Suppressor macrophage (primary cell): Measurements from ENCODE around the gene RTN3.

Experiments
- DNase-seq, 4 experiments: peaks; one replicate each; pipeline ENCODE4 v3.0.0-alpha.2; 2020 to 2022

RTN3 gene

DNA sequence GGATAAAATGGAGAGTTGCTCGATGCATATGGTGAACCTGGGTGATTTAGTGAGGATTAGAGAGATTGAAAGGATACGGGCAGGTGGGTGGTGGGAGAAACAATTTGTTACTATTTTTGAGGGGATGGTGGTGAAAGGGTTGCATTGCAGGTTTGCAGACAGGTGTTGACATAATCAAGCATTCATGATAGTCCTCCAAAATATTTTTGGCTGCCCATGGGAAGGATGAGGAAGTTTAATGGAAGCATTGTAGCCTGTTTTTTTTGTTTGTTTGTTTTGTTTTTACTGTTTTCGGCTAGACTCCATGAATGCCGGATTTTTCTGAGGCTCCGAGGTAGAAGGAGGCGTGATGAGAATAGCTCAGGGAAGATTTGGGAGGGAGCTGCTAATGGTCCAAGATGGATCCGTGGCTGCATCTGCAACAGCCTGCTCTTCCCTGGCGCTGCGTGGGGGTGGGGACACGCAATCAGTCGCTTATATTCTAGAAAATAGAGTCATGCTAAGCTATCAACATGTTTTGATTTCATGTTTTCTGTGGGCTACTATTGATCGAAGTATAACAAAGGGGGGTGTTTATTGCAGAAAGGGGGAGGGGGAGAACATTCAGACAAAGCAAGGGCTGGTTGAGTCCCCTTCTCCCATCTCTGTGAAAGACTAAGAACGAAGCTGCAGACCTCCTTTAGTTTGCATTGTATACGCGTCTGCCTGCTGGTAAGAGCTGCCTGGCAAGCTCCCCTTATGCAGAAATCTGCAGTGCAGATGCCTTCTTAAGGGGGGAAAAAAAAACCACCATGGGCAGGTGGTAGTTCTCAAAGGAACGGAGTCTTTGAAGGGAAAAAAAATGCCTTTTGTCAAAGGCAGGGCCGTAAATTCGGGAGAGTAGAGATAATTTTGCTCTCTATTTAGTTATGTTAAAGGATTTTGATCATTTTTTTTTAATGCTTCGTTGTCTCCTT lies 1.0 kb downstream of the RTN3 start:
- DNase-seq: peak; percentile 44 to 73 (median 58)

DNA sequence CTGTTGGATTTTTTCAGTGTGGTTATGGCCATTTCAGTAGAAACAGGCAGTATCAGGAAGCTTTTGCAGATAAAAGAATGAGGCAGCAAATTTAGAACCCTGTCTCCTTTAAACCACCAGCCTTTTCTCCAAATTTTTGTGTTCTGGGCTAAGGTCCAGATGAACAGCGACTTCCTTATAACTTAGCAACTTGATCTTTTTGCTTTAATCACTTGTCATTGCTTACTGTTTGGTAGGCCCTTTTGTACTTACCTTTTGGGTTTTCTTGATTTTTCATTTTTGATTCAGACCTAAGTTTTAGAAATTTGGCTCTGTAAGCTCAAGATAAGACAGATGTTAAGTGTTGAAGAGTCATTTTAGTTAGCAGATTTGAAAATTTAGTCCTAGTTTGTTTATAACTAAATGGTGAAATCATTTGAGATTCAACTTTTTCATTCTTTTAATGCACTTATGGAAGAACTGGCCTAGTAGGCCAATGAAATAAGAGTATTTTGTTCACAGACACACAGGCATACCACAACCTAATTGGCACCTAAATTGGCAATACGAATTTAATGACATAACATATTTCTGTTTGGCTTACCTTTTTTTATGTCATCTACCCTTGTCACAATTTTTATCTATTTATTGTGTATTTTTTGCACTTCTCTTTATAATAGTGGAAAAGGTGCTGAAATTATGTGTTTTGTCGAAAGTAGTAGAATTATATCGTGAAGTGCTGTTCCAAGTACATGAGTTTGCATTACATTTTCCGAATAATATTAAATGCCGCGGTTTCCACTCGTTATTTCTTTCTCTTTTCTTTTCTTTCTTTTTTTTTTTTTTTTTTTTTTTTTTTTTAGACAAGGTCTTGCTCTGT lies 2.1 kb downstream of the RTN3 start:
- peak; percentile 9 to 57 (median 40) for DNase-seq

DNA sequence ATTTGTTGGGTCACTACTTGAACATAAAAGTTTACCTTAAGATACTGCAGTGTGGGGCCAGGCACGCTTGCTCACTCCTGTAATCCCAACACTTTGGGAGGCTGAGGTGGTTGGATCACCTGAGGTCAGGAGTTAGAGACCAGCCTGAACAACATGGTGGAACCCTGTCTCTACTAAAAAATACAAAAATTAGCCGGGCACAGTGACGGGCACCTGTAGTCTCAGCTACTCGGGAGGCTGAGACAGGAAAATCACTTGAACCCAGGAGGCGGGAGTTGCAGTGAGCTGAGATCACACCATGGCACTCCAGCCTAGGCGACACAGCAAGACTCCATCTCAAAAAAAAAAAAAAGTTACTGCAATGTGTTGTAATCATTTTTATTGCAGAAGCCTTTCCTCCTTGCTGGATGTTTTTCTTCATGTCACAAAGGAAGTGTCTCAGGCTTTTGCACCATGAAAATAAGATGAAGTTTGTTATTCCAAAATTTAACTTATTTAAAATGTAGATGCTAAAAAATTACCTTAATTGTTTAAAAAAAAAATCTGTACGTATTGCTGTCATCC lies 3.9 kb downstream of the RTN3 start:
- DNase-seq: peak; percentile 21 to 64 (median 43)

DNA sequence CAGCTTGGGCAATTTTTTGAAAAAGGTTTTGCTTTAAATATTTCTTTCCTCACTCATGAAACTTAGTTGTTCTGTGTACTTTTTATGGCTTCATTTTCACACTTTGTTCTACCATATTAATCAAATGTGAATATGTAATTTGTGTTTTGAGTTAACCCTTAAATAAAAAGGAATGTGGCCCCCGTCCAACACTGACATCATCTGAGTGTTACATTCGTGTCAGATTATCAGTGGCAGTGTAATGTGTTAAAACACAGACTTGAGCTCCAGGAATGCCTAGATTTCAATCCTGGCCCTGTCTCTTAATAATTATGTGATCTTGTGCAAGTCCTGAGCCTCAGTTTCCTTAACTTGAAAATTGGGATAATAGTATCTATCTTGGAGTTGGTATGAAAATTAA lies 5.6 kb downstream of the RTN3 start:
- DNase-seq: no peak

DNA sequence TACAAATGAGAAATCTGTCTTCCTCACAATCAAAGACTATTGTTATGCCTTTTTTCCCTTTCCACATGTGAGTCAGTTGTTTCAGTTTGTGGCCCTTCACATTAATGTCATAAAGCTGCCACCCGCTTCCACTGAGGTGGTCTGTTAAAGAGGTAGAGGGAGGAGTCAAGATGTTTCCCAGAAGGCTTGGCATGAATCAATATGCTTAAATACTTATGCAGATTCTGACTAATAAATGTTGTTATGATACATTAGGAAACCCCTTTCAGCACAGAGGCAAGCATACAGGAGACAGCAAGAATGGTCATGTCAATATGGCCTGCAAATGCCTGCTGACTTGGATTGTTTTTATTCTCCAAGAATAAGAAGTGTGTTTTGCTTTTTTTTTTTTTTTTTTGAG lies 6.5 kb downstream of the RTN3 start:
- no peak for DNase-seq

DNA sequence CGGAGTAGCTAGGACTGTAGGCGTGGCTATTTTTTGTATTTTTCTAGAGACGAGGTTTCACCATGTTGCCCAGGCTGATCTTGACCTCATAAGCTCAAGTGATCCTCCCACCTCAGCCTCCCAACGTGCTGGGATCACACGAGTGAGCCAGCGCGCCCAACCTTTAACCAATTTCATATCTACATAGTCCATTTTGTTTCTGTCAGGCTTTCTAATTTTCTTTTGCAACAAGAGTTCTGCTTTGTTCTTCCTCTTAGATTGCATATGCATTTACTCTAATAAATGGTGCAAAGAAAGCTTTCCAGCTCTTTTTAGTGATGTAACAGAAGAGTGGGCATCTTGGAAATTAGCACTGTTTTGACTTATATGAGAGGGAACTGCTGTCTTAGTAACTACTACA lies 13.3 kb downstream of the RTN3 start:
- peak; percentile 73 to 86 (median 80) for DNase-seq

DNA sequence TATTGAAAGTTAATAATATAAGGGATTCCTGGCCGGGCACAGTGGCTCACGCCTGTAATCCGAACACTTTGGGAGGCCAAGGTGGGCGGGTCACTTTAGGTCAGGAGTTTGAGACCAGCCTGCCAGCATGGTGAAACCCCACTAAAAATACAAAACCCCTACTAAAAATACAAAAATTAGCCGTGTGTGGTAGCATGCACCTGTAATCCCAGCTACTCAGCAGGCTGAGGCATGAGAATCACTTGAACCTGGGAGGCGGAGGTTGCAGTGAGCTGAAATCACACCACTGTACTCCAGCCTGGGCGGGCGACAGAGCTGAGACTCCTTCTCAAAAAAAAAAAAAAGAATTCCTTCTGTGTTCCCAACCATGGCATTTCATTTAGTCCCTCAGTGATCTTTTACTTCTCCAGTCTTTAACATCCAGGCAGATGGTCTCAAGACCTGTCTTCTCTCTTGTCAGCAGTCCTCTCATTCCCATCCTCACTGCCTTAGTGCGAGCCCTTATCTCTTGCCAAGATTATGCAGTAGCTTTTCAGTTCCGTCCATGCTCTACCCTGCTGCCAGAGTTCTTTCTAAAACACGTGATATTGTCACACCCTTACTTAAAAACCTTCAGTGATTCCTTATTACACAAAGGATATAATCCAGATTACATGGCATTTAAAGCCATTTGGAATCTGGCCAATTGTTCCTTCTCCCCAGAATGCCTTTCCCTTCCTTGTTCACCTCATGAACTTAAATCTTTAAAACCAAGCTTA lies 17.9 kb downstream of the RTN3 start:
- no peak for DNase-seq

DNA sequence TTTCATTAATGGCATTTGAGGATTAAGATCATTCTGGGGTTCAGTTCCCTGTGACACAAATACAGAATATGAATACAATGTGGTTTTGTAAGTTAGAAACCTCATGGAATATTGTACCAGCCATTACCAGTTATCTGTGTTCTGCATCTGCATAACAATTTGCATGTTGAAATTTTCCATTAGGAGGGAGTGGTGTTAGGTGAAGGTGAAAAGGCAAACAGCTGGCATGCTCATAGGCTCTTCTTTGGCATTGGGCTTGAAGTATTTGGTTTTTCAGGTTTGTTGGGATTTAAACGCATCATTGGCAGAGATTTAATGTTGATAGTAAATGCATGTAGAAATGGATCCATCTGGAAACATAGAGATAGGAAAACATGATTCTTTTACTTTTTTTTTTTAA lies 18.6 kb downstream of the RTN3 start:
- no peak for DNase-seq

DNA sequence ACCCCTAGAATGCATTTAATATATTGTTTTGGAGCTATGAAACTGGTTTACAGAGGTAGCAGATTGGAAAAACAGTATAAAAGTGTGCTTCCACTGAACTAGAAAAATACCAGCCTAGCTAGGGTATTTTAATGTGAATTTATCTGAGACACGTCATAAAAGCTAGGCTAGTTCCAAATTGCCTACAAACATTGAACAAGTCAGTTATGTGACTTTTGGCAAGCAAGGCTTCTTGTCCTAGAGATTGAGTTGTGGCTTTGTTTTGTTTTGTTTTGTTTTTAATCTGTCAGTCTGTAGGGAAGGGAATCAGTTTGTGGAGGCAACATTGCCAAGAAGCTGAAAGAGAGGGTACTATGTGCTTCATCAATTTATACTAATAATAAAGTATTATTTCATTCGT lies 24.2 kb downstream of the RTN3 start:
- no peak for DNase-seq

DNA sequence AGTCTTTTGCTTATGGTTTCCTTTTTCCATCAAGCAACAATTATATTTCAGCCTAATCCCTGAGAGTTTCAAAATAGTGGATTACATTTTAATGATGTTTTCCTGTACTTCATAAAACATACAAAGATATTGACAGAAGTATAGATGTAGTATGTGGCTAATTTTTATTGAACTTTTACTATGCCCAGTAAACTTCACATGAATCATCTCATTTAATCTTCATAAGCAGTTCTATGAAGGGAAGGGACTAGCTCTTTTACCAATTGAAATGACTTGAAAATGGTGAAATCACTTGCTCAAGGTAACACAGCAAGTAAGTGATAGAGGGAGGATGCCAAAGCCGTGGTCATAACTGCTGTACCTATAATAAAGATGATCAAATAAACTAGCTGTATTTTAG lies 27.5 kb downstream of the RTN3 start:
- DNase-seq: no peak

DNA sequence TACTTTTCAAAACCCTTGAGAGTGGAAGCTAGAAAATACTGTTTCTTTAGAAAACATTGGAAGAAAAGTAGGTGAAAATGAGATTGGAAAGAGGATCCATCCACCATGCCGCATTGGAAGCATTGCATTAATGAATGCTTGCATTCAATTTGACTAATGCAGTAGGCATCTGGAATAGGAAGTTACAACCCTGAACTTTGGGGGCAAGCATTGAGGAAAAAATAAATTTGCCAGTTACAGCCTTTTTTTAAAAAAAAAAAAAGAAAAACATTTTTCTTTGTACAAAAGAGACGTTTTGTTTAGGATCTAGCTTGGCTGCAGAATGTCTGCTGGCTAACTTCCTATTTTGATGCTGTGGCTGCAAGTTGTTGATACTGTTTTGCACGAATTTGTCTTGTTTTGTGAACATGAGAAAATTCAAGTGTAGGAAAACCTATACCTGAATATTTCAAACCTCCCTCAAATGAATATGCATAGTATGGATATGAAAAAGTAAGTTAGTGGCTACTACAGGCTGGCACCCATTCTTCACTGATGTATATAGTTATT lies 28.1 kb downstream of the RTN3 start:
- DNase-seq: peak; percentile 2 to 48 (median 10)

DNA sequence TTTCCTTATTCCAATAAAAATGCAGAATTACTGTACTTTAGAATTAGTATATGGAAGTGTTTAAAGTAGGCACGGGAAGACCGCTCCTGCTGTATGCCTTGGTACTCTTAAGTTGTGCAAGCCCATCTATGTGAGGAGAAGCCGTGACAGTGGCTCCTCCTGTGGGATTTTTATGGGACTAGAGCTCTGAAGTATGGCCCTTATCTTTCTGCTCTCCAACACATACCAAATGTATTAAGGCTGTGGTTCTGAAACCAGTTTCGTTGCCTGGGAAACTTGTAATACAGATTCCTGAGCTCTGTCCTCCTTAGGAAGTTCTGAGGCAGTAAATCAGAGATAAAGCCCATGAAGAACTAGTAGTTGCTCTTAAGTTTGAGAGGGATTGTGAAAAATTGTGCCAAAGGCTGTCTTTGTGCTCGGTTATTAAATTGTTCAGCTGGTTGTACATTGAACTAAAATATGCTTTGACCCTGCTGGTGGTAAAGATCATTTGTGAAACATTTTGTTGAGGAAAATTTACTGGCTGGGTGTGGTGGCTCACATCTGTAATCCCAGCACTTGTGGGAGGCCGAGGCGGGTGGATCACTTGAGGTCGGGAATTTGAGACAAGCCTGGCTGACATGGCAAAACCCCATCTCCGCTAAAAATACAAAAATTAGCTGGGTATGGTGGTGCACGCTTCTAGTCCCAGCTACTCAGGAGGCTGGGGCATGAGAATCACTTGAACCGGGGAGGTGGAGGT lies 29.3 kb downstream of the RTN3 start:
- no peak for DNase-seq

DNA sequence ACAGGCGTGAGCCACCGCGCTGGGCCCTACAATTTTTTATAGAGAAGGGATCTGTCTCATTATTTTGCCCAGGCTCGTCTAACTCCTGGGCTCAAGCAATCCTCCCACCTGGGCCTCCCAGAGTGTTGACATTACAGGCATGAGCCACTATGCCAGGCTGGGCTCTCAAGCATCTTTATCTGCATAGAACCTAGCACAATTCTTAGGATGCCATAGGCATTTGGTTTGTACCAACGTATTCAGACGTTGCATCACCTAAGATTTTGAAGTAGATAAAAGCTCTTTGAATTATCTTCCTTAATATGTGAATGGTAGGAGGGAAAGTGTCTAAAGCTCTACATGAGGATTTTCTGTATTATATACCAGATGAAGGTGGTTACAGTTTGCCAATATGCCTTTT lies 30.5 kb downstream of the RTN3 start:
- DNase-seq: no peak

DNA sequence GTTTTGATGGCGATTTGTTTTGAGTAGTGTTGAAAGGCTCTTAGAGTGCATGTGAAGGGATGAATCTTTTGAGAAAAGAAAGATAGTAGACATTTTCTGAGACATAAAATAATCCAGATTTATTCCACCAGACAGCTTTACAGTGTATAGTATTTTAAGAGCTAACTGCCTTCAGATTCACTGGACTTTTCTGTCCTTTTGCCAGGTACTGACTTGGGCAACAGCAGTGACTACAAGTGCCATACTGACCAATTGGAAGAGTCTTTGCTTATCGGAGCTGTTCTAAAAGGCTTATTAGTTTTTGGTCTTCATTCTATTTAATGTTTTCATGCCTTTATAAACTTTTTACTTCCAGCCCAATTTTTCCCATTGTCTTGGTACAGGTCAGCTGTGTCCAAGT lies 32.5 kb downstream of the RTN3 start:
- DNase-seq: no peak

DNA sequence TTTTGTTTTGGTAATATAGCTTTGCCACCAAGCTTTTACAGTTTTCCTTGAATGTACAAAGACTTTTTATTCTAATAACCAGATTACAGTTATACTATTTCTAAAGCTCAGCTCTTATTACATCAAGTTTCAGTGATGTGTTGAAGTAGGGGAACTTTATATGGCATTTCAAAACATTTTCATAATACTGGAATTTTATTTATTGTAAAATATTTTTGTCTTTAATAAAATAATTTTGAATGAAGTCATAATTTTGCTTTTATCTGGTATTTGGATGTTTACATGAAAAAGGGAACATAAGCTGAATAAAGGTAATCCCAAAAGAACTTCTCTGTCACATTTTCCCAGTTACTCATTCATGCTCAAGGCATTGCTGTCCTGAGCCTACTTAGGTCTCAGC lies 34.7 kb downstream of the RTN3 start:
- no peak for DNase-seq

DNA sequence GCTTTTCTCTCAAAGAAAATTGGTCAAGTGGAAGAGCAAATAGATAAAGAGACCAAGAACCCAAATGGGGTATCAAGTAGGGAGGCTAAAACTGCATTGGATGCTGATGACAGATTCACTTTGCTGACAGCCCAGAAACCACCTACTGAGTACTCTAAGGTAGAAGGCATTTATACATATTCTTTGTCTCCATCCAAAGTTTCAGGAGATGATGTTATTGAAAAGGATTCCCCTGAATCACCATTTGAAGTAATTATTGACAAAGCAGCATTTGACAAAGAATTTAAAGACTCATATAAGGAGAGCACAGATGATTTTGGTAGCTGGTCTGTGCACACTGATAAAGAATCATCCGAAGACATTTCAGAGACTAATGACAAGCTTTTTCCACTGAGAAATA lies 37.7 kb downstream of the RTN3 start:
- DNase-seq: no peak

DNA sequence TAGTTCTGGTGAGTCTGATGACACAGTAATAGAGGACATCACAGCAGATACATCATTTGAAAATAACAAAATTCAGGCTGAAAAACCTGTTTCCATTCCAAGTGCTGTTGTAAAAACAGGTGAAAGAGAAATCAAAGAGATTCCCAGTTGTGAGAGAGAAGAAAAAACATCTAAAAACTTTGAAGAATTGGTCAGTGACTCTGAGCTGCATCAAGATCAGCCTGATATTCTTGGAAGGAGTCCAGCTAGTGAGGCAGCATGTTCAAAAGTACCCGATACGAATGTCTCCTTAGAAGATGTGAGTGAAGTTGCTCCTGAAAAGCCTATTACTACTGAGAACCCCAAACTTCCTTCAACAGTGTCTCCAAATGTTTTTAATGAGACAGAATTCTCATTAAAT lies 38.7 kb downstream of the RTN3 start:
- DNase-seq: no peak

DNA sequence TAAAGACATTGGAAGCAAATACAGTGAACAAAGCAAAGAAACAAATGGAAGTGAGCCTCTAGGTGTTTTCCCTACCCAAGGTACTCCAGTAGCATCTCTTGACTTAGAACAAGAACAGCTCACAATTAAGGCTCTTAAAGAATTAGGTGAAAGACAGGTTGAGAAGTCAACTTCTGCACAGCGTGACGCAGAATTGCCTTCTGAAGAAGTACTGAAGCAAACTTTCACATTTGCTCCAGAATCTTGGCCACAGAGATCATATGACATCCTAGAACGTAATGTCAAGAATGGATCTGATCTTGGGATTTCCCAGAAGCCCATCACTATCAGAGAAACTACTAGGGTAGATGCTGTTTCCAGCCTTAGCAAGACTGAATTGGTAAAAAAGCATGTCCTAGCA lies 39.3 kb downstream of the RTN3 start:
- DNase-seq: no peak

DNA sequence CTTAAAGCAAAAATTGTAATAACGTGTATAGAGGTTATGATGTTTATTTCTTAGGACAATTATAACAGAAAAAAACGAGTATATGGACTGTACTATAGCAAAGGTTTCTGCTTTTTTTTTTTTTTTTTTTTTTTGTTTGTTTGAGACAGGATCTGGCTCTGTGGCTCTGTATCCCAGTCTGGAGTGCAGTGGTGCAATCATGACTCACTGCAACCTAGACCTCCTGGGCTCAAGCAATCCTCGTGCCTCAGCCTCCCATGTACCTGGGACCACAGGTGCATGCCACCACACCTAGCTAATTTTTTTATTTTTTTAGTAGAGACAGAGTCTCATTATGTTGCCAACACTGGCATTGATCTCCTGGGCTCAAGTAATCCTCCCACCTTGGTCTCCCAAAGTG lies 48.0 kb downstream of the RTN3 start:
- DNase-seq: no peak

DNA sequence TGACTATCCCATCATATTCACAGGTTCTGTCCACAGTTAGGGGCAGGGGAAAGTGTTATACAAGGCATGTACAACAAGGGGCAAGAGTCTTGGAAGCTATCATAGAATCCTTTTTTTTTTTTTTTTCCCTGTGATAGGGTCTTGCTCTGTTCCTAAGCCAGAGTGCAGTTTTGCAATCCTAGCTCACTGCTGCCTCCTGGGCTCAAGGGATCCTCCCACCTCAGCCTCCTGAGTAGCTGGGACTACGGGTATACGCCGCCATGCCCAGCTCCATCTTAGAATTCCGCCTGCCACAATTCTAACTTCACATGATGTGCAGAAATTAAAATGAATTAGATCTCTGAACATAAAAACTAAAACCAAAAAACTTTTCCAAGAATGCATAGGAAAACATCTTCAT lies 55.6 kb downstream of the RTN3 start:
- DNase-seq: no peak

DNA sequence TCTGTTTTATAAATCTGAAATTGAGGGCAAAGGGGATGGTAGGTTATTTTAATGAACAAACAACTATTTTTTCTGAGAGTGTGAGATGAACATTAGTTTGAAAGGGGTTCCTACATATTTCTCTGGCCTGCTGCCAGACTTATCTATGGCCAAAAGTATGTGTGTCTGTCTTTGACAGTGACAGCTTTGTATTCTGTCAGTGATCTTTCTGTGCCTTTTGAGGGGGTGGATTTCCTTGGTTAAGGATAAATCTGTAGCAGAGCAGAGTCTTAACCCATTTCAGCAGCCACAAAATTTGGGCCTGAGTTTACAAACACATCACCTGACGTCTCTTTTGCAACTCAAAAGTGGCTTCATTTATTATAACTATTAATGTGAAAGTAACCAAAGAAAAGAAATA lies 56.4 kb downstream of the RTN3 start:
- DNase-seq: peak in 2 of 4 experiments; percentile 2 to 21
